SHP77 (cell line): ENCODE measurements around the gene MAGEC2.

Source experiments
- DNase-seq, 2 experiments: peaks; one replicate each; lab custom pipeline; 2025; lab: John Stamatoyannopoulos, UW

MAGEC2 gene

GRCh38 chrX:142204522-142205433, at the start of gene MAGEC2:
Gene MAGEC2, minus strand, starts transcription at chrX:142205290. Its CDS starts 1,303 bp downstream, at chrX:142203987.
- no peak for DNase-seq

GRCh38 chrX:142251680-142252079, 46.6 kb upstream of the MAGEC2 start:
- DNase-seq, result no peak

- DNase-seq, result no peak
Measured at GRCh38 chrX:142251202-142251601, 46.1 kb upstream of the MAGEC2 start.

GRCh38 chrX:142250502-142250901, 45.4 kb upstream of the MAGEC2 start:
- no peak for DNase-seq

GRCh38 chrX:142249721-142250120, 44.6 kb upstream of the MAGEC2 start:
- DNase-seq, result no peak

GRCh38 chrX:142244568-142244967, 39.5 kb upstream of the MAGEC2 start:
- no peak for DNase-seq

GRCh38 chrX:142238536-142238935, 33.4 kb upstream of the MAGEC2 start:
- DNase-seq, result no peak

- DNase-seq, result no peak
Measured at GRCh38 chrX:142233400-142233799, 28.3 kb upstream of the MAGEC2 start.

- no peak for DNase-seq
Measured at GRCh38 chrX:142214081-142214480, 9.0 kb upstream of the MAGEC2 start.

- DNase-seq, result no peak
Measured at GRCh38 chrX:142201113-142201512, 4.0 kb downstream of the MAGEC2 start.

GRCh38 chrX:142186103-142186502, 19.0 kb downstream of the MAGEC2 start:
- DNase-seq, result no peak

GRCh38 chrX:142184756-142185602, 20.1 kb downstream of the MAGEC2 start:
- DNase-seq, result no peak

GRCh38 chrX:142156567-142156966, 48.5 kb downstream of the MAGEC2 start:
- DNase-seq, result no peak
